GM18502 (cell line): ENCODE data around the gene GRIK3.
"Not testable (repeated sequence)": the region's sequence is repeated elsewhere in the genome, so short reads cannot be mapped to it uniquely, and the experiment has no call there.

Source experiments
- ATAC-seq: cut with Tn5 transposase; IDR thresholded peaks from one replicate; pipeline ENCODE4 v1.9.1; 2021; ENCODE audit warnings: mild to moderate bottlenecking; ENCODE audit not compliant: unreplicated experiment, poor library complexity

Gene GRIK3

GRCh38 chr1:37034121-37035013 lies at the start of gene GRIK3:
Gene GRIK3, minus strand, starts transcription at chr1:37034515. Its CDS starts 407 bp downstream, at chr1:37034108.
- no peak for ATAC-seq

- ATAC-seq = no peak
Observed at GRCh38 chr1:37084013-37084412, 49.7 kb upstream of the GRIK3 start.

DNA sequence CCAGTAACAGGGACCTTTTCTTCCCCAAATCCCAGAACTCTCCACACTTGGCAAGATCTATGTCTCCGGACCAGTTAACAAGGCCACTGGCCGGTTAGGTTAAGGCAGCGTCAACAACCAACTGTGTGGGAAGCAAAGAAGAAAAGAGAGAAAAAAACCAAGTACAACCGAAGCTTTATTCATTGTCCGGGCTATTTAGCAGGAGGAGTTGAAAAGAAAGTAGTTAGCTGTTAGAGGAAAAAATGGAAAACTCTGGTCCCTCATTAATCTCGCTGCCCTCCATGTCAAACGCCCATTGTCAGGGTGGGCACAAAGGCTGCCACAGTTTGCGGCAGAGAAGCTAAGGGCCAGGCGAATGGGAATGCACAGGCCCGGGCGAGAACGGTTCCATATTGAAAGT lies 49.3 kb upstream of the GRIK3 start:
- ATAC-seq = no peak

DNA sequence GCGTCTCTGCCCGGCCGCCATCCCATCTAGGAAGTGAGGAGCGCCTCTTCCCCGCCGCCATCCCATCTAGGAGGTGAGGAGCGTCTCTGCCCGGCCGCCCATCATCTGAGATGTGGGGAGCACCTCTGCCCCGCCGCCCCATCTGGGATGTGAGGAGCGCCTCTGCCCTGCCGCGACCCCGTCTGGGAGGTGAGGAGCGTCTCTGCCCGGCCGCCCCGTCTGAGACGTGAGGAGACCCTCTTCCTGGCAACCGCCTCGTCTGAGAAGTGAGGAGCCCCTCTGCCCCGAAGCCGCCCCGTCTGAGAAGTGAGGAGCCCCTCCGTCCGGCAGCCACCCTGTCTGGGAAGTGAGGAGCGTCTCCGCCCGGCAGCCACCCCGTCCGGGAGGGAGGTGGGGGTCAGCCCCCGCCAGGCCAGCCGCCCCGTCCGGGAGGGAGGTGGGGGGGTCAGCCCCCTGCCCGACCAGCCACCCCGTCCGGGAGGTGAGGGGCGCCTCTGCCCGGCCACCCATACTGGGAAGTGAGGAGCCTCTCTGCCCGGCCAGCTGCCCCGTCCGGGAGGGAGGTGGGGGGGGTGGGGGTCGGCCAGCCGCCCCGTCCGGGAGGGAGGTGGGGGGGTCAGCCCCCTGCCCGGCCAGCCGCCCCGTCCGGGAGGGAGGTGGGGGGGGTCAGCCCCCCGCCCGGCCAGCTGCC lies 46.1 kb upstream of the GRIK3 start:
- not testable (repeated sequence) for ATAC-seq

- no peak for ATAC-seq
Observed at GRCh38 chr1:37078866-37079265, 44.6 kb upstream of the GRIK3 start.

GRCh38 chr1:37076168-37076567 lies 41.9 kb upstream of the GRIK3 start:
- ATAC-seq = no peak

GRCh38 chr1:37073854-37074379 lies 39.6 kb upstream of the GRIK3 start:
- no peak for ATAC-seq

DNA sequence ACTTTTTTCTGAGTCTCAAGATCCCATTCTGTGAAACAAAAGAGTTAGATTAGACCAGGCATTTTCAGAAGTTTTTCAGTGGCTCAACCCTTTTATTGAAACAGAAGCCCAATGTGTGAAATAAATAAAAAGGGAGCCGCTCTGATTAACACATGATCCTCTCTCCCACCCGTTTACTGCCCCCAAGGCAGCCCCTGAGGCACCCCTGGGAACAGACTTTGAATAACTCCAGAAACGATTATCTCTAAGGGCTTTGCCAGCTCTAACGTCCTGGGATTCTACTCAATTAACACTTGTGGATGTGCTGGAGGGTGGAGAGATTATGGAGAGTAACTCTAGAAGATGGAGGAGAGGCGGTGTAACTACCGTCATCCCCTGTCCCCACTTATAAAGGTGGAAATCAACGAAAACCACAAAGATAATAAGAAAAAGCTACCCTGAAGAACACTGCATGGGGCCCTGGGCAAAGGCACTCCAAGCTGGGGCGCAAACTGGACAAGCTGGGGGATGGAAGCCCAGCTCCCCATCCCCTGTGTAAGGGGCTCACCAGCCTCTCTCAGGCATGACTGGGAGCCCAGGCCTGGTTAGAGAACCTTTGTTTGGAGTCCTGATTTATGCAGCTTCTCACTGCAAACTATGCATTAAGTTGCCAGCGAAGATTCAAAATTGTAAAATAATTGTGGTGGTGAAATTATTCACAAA lies 39.0 kb upstream of the GRIK3 start:
- no peak for ATAC-seq

- no peak for ATAC-seq
Observed at GRCh38 chr1:37071829-37072228, 37.5 kb upstream of the GRIK3 start.

GRCh38 chr1:37070126-37070525 lies 35.8 kb upstream of the GRIK3 start:
- ATAC-seq = no peak

DNA sequence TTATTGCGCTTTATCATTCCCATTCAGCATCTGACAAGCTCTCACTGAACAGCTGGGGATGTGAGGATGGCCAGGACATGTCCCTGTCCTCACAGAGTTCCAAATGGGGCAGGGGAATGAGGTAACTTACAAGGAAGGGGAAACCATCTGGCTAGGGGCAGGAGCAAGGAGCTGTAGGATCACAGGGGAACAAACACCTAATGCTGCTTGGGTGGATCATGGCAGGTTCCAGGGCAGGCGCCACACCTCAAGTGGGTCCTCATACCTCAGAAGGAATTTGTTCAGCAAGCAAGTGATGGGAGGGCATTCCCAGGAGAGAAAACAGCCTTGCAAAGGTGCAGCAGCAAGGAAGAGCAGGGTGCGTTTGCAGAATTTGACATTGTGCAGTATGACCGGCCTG lies 35.1 kb upstream of the GRIK3 start:
- no peak for ATAC-seq

- ATAC-seq = no peak
Observed at GRCh38 chr1:37068897-37069296, 34.6 kb upstream of the GRIK3 start.

GRCh38 chr1:37068260-37068659 lies 33.9 kb upstream of the GRIK3 start:
- no peak for ATAC-seq

DNA sequence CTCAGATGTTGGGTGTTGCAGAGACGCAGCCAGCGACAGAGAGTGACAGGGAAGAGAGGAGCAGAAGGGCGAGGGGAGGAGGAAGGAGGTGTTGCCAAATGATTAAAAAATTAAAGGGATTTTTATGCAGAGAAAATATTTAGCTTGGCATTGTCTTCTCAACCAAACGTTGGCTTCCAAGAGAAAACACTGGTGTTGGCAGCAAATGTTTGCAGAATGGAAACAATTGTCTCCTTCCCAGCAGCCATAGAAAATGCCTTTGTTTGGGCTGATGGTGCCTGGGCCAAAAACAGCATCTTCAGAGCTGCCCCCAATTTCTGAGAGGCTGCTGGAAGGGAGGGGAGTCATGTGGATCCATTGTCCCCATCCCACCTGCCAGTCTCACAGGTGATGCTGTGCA lies 29.7 kb upstream of the GRIK3 start:
- ATAC-seq = no peak

- ATAC-seq = no peak
Observed at GRCh38 chr1:37059346-37059745, 25.0 kb upstream of the GRIK3 start.

- ATAC-seq = no peak
Observed at GRCh38 chr1:37058424-37058988, 24.2 kb upstream of the GRIK3 start.

GRCh38 chr1:37056325-37056724 lies 22.0 kb upstream of the GRIK3 start:
- ATAC-seq = no peak

DNA sequence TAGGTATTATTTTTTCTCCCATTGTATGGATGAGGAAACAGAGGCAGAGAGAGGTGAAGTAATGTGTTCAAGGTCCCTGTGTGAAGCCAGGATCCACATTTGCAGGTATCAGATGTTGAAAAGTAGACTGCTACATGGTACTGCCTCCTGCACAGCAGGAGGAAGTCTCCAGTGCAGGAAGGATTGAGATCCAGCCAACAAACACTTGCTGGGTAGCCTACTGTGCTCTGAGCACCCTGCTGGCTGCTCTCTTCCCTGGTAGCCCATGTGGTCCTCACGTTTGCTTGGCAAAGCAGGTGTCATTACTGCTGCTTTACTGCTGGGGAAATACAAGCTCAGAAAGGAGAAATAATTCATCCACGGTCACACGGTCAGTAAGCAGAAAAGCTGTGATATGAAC lies 21.3 kb upstream of the GRIK3 start:
- no peak for ATAC-seq

- no peak for ATAC-seq
Observed at GRCh38 chr1:37053173-37053572, 18.9 kb upstream of the GRIK3 start.

DNA sequence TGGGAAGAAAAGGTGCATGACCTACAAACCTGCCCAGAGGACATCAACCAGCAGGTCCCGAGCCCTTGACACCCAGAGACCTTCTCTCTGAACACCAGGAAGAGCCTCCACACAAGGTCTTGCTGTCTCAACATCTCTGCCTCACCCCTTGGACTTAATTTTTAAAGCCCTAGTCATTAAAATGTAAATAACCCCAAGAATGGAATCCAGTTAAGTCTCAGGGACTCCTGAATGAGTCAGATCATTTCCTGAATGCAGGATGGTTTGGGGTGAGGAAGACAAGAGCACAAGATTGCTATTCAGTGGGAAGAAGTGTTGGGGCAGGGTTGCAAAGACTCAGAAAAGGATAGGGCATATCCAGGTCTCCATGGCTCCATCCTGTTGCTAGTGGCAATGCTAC lies 17.8 kb upstream of the GRIK3 start:
- no peak for ATAC-seq
